Progenitor cell of endocrine pancreas (in vitro differentiated cells): ENCODE measurements around the gene RTN4RL2. TPM values are rescaled to one million over a fixed set of nuclear protein-coding genes. Genes with fewer than 3 reads are reported as not detected.
"Not testable (repeated sequence)": the region's sequence is repeated elsewhere in the genome, so short reads cannot be mapped to it uniquely, and the experiment has no call there.

Experiments used
- DNase-seq: peaks from one replicate; pipeline ENCODE4 v3.0.0; 2021; ENCODE audit warnings: low spot score; ENCODE audit not compliant: unreplicated experiment
- H3K27ac Mint-ChIP-seq: 2 replicates; pipeline ENCODE4 v1.8.0; 2021; ENCODE audit warnings: mild to moderate bottlenecking, moderate library complexity, mixed read lengths
- H3K27me3 Mint-ChIP-seq: 2 replicates; pipeline ENCODE4 v1.8.0; 2021; ENCODE audit warnings: mixed read lengths
- H3K36me3 Mint-ChIP-seq: 2 replicates; pipeline ENCODE4 v1.8.0; 2022; ENCODE audit warnings: mixed read lengths; ENCODE audit not compliant: insufficient read depth
- H3K4me1 Mint-ChIP-seq: 2 replicates; pipeline ENCODE4 v1.8.0; 2021; ENCODE audit warnings: low read depth, mixed read lengths
- H3K4me3 Mint-ChIP-seq: 2 replicates; pipeline ENCODE4 v1.8.0; 2021; ENCODE audit warnings: low read depth, mild to moderate bottlenecking, moderate library complexity, mixed read lengths
- H3K9me3 Mint-ChIP-seq: 2 replicates; pipeline ENCODE4 v1.8.0; 2021; ENCODE audit warnings: low read depth, mixed read lengths
- total RNA-seq: library from RNA; stranded (reverse); gene quantifications from 2 replicates; pipeline ENCODE4 v1.2.1, GENCODE V29; 2021
- TF ChIP-seq, protein P1 (sequence below): fragments of 200-600 bp; sonication (generic); IDR thresholded peaks from one replicate; pipeline ENCODE4 v1.5.0; 2021; ENCODE audit warnings: antibody characterized with exemption, mild to moderate bottlenecking; ENCODE audit not compliant: unreplicated experiment

Gene RTN4RL2
- total RNA-seq, 1 donor from 2014 or later = 1.9 TPM

- Mint-ChIP-seq H3K36me3 (no peaks in the 10 kb centered on the region), H3K4me3 (no peak overlapping the region), H3K27ac (no peak overlapping the region), H3K9me3 (no peaks in the 10 kb centered on the region), H3K4me1 (peaks cover 4% of the 10 kb centered on the region), H3K27me3 (peaks cover 3% of the 10 kb centered on the region)
- DNase-seq = no peak
- TF ChIP-seq, protein P1, sequence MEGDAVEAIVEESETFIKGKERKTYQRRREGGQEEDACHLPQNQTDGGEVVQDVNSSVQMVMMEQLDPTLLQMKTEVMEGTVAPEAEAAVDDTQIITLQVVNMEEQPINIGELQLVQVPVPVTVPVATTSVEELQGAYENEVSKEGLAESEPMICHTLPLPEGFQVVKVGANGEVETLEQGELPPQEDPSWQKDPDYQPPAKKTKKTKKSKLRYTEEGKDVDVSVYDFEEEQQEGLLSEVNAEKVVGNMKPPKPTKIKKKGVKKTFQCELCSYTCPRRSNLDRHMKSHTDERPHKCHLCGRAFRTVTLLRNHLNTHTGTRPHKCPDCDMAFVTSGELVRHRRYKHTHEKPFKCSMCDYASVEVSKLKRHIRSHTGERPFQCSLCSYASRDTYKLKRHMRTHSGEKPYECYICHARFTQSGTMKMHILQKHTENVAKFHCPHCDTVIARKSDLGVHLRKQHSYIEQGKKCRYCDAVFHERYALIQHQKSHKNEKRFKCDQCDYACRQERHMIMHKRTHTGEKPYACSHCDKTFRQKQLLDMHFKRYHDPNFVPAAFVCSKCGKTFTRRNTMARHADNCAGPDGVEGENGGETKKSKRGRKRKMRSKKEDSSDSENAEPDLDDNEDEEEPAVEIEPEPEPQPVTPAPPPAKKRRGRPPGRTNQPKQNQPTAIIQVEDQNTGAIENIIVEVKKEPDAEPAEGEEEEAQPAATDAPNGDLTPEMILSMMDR = no peak
Measured at GRCh38 chr11:57439786-57440185, 20.5 kb upstream of the RTN4RL2 start.

GRCh38 chr11:57440744-57441414 lies 19.4 kb upstream of the RTN4RL2 start:
- no peak overlapping the region for H3K27ac Mint-ChIP-seq
- peaks cover 4% of the 10 kb centered on the region for H3K4me1 Mint-ChIP-seq

DNA sequence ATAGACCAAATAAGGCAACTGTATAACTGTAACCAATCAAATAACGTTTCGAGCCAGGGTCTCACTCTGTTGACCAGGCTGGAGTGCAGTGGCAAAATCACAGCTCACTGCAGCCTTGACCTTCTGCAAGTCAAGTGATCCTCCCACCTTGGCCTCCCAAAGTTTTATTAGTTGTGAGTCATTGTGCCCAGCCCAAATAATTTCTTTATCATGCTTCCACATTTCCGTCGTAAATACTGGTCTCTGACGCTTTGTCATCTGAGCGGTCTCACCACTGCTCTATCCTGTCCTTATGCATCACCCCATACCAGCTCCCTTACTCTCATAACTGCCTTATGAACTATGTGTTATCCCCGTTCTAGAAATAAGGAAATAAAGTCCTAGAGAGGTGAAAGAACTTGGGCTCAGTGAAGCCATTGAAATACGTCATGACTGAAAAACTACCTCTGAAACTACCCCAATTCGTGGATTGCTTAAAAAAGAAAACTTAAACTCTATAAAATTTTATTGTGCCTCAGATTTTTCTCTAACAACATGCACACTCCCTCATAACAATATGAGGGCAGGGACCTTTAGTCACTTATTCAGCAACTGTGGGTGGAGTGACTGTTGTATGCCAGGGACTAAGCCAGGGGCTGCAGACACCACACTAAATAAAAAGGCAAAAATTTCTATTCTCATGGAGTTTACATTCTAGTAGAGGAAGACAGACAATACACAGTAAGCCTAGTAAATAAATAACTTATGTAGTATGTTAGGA lies 15.8 kb upstream of the RTN4RL2 start:
- DNase-seq = no peak
- H3K4me3 Mint-ChIP-seq = no peak overlapping the region
- TF ChIP-seq, protein P1 = no peak
- no peaks in the 10 kb centered on the region for H3K36me3 Mint-ChIP-seq
- no peak overlapping the region for H3K27ac Mint-ChIP-seq
- H3K4me1 Mint-ChIP-seq = peaks cover 1% of the 10 kb centered on the region
- peaks cover 6% of the 10 kb centered on the region for H3K27me3 Mint-ChIP-seq
- H3K9me3 Mint-ChIP-seq = no peaks in the 10 kb centered on the region

More at GRCh38 chr11:57440744-57441414, 19.4 kb upstream of the RTN4RL2 start:
- DNase-seq = no peak
- Mint-ChIP-seq H3K27me3 (no peaks in the 10 kb centered on the region), H3K36me3 (no peaks in the 10 kb centered on the region), H3K4me3 (no peak overlapping the region), H3K9me3 (no peaks in the 10 kb centered on the region)
- TF ChIP-seq, protein P1 = no peak

GRCh38 chr11:57445122-57445394 lies 15.3 kb upstream of the RTN4RL2 start:
- DNase-seq, H3K27me3 Mint-ChIP-seq, H3K9me3 Mint-ChIP-seq, H3K36me3 Mint-ChIP-seq, H3K4me1 Mint-ChIP-seq, H3K4me3 Mint-ChIP-seq, H3K27ac Mint-ChIP-seq: not testable (repeated sequence)

DNA sequence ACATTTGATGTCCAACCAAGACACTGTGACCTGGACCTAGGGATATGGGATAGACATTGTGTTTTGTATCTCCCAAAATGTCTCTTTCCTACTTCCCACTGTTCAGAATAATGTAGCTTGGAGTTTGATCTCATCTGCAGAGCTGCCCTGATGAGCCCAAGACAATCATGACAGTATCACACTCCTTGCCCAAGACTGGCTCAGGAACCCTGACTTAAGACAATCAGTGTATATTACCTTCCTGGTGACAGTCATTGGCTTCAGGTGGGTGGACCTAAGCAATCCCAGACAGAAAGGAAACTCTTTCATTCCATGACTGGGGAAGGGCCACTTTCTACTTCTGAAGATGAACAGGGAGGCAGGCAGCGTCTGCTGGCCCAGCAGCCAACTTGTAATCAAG lies 14.3 kb upstream of the RTN4RL2 start:
- no peaks in the 10 kb centered on the region for H3K4me1 Mint-ChIP-seq
- no peak overlapping the region for H3K4me3 Mint-ChIP-seq
- H3K36me3 Mint-ChIP-seq = no peaks in the 10 kb centered on the region
- DNase-seq = no peak
- TF ChIP-seq, protein P1 = no peak
- no peaks in the 10 kb centered on the region for H3K9me3 Mint-ChIP-seq
- peaks cover 6% of the 10 kb centered on the region for H3K27me3 Mint-ChIP-seq
- no peak overlapping the region for H3K27ac Mint-ChIP-seq
